A549 (cell line): Measurements from ENCODE around the gene CARD19.

Experiments
- BHLHE40 ChIP-seq: IDR thresholded peaks from 2 replicates; pipeline ENCODE4 v1.6.1; 2012; ENCODE audit warnings: low read depth, low read length, inconsistent platforms
- CEBPB ChIP-seq, 2 experiments: fragments of >200 bp in 1 of 2; sonication (Bioruptor Twin) in 1 of 2; formaldehyde crosslinking in 1 of 2; IDR thresholded peaks; 2 replicates each; pipeline ENCODE4 v1.6.1; 2012 to 2016
- FOSB ChIP-seq: fragments of 250-450 bp; sonication (Bioruptor Pico); IDR thresholded peaks from 2 replicates; pipeline ENCODE4 v1.5.0; 2020; ENCODE audit warnings: mild to moderate bottlenecking, moderate library complexity
- HOXB13 ChIP-seq: fragments of 250-450 bp; sonication (Bioruptor Pico); IDR thresholded peaks from 2 replicates; pipeline ENCODE4 v1.5.0; 2020; ENCODE audit warnings: low read depth, mild to moderate bottlenecking, moderate library complexity
- JUN ChIP-seq, 2 experiments: fragments of >200 bp; sonication (Bioruptor Twin); formaldehyde crosslinking; IDR thresholded peaks; 2 replicates in 1 of 2; 3 replicates in 1 of 2; pipeline ENCODE4 v1.6.1; 2016 to 2017
- MAFK ChIP-seq: fragments of 450-650 bp; IDR thresholded peaks from 2 replicates; pipeline ENCODE4 v1.6.1; 2014; ENCODE audit not compliant: partially characterized antibody
- MYC ChIP-seq: IDR thresholded peaks from 2 replicates; pipeline ENCODE4 v1.6.1; 2012; ENCODE audit warnings: mild to moderate bottlenecking, inconsistent platforms, low read length, improper control_type of control experiment, borderline replicate concordance
- NPAS2 ChIP-seq: fragments of 250-450 bp; sonication (Bioruptor Pico); IDR thresholded peaks from 2 replicates; pipeline ENCODE4 v1.8.0; 2022; ENCODE audit warnings: mild to moderate bottlenecking, moderate library complexity, borderline replicate concordance
- POLR2A ChIP-seq: IDR thresholded peaks from 2 replicates; pipeline ENCODE4 v1.6.1; 2012; ENCODE audit warnings: mild to moderate bottlenecking, low read length
- RAD21 ChIP-seq, 2 experiments: fragments of >200 bp in 1 of 2; sonication (Bioruptor Twin) in 1 of 2; formaldehyde crosslinking in 1 of 2; IDR thresholded peaks in 1 of 2; conservative IDR thresholded peaks in 1 of 2; 2 replicates in 1 of 2; 3 replicates in 1 of 2; pipeline ENCODE4 v1.6.1; 2012 to 2018; ENCODE audit warnings: inconsistent platforms in 1 of 2
- RCOR1 ChIP-seq: fragments of 150-350 bp; IDR thresholded peaks from 2 replicates; pipeline ENCODE4 v1.6.1; 2014; ENCODE audit warnings: antibody characterized with exemption, low read length, low read depth
- RNF2 ChIP-seq: fragments of 200-600 bp; sonication (generic); IDR thresholded peaks from 2 replicates; pipeline ENCODE4 v1.6.1; 2016; ENCODE audit warnings: low read depth, mild to moderate bottlenecking, antibody characterized with exemption, moderate library complexity, borderline replicate concordance
- ZNF302 ChIP-seq: fragments of 250-450 bp; sonication (Bioruptor Pico); IDR thresholded peaks from 2 replicates; pipeline ENCODE4 v1.9.0; 2021; ENCODE audit warnings: inconsistent platforms, mild to moderate bottlenecking, moderate library complexity
- TF ChIP-seq, protein P1 (sequence below): fragments of >200 bp; sonication (Bioruptor Twin); formaldehyde crosslinking; IDR thresholded peaks from 3 replicates; pipeline ENCODE4 v1.5.1; 2016

DNA sequence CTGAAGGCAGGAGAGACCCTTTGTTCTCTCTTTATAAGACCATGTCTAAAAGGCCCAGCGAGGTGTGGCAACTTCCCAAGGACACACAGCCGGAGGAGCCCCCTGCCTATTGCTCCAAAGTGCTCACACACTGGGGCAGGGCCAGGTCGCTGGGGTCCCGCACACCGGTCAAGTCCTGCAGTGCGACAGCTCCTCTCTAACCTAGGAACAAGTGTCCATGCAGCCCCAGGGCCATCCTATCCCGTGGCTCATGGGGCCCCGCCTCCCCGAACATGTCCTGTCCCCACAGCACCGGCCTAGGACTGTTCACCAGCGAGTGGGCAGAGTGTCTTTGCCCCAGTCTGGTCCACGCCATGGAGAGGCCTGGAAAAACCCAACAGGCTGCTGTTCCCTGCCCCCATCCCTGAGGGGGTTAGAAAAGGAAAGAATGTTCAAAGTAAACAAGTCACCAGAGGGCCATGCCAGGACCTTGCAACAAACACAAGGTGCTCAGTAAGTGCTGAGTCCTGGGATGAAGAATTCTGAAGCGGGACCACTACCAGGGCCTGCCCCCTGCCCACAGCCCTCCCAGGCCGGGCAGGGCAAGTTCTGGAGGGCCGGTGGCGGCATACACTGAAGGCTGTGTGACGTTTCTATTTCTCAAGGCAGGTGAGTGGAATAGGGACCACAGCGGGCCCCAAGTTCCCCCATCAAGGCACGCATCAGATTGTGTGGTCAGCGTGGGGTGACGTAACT, 37.1 kb downstream of the CARD19 start:
- TF ChIP-seq, protein P1, sequence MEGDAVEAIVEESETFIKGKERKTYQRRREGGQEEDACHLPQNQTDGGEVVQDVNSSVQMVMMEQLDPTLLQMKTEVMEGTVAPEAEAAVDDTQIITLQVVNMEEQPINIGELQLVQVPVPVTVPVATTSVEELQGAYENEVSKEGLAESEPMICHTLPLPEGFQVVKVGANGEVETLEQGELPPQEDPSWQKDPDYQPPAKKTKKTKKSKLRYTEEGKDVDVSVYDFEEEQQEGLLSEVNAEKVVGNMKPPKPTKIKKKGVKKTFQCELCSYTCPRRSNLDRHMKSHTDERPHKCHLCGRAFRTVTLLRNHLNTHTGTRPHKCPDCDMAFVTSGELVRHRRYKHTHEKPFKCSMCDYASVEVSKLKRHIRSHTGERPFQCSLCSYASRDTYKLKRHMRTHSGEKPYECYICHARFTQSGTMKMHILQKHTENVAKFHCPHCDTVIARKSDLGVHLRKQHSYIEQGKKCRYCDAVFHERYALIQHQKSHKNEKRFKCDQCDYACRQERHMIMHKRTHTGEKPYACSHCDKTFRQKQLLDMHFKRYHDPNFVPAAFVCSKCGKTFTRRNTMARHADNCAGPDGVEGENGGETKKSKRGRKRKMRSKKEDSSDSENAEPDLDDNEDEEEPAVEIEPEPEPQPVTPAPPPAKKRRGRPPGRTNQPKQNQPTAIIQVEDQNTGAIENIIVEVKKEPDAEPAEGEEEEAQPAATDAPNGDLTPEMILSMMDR, result no peak
- TF ChIP-seq FOSB (CRISPR knock-in tag) (no peak), RCOR1 (no peak), BHLHE40 (no peak), MYC (no peak), POLR2A (no peak), RNF2 (no peak), ZNF302 (CRISPR knock-in tag) (no peak), CEBPB (IDR thresholded peaks at IDR 0.05) (0 out of 4 replicates have a peak, but pooled peaks of 1 of the 2 experiments have one; percentile 9), RAD21 (conservative IDR thresholded peaks at IDR 0.05 in 1 of 2, IDR thresholded peaks at IDR 0.05 in 1 of 2) (no peak), MAFK (no peak), JUN (IDR thresholded peaks at IDR 0.05) (no peak), NPAS2 (CRISPR knock-in tag) (no peak), HOXB13 (no peak)
